ENCODE data around the gene SLC9B1. TPM values are rescaled to one million over a fixed set of nuclear protein-coding genes. Genes with fewer than 3 reads are reported as not detected.
"Not testable (repeated sequence)": the region's sequence is repeated elsewhere in the genome, so short reads cannot be mapped to it uniquely, and the experiment has no call there.

The SLC9B1 gene
- total and polyA plus RNA-seq, 2 of the 8 experiments (the other 6 are each of a cell fraction or from before 2014, with no cell fraction given), result 0.08 to 0.19 TPM

- H3K4me1 ChIP-seq (replicated peaks in 1 of 4; ENCODE audit: control insufficient read depth in 3 of 4, insufficient read depth in 4 of 4, low read length in 3 of 4); H2BK20ac ChIP-seq (ENCODE audit: low read length); H3K14ac ChIP-seq (ENCODE audit: insufficient read length); H3K18ac ChIP-seq (ENCODE audit: extremely low read depth, low read length); H3K27me3 ChIP-seq (replicated peaks in 1 of 4; ENCODE audit: control insufficient read depth in 3 of 4, extremely low read depth in 1 of 4, insufficient read depth in 3 of 4, low read length in 3 of 4); FAIRE-seq; H3K4ac ChIP-seq (replicated peaks; ENCODE audit: insufficient read length, low read depth, low read length); H3K9ac ChIP-seq (replicated peaks in 1 of 4; ENCODE audit: extremely low read depth in 1 of 4, low read depth in 3 of 4, low read length in 3 of 4); H3K4me3 ChIP-seq (ENCODE audit: extremely low read depth in 1 of 4, insufficient read depth in 2 of 4, low read depth in 3 of 4, low read length in 4 of 4); DNase-seq (ENCODE audit: low read depth in 1 of 2, low spot score in 2 of 2); H2BK12ac ChIP-seq (ENCODE audit: low read depth, low read length); H3K23me2 ChIP-seq (ENCODE audit: low read depth, low read length); H2AK5ac ChIP-seq (ENCODE audit: low read depth, low read length); H3K36me3 ChIP-seq (ENCODE audit: control insufficient read depth in 2 of 4, insufficient read depth in 4 of 4, low read length in 3 of 4); H2BK15ac ChIP-seq (ENCODE audit: low read length); H3K23ac ChIP-seq (ENCODE audit: insufficient read length); H4K8ac ChIP-seq (ENCODE audit: extremely low read depth, insufficient read depth, low read length); H2BK5ac ChIP-seq (ENCODE audit: low read depth, low read length); H2AFZ ChIP-seq (ENCODE audit: low read length); H3K27ac ChIP-seq (ENCODE audit: low read depth, low read length); H4K91ac ChIP-seq (replicated peaks; ENCODE audit: insufficient read length, low read length); H3K79me1 ChIP-seq (ENCODE audit: low read depth, low read length); H3K9me3 ChIP-seq (ENCODE audit: insufficient read depth in 2 of 2, low read depth in 1 of 2, low read length in 1 of 2); H2BK120ac ChIP-seq (replicated peaks; ENCODE audit: low read depth, low read length); H3K56ac ChIP-seq (replicated peaks; ENCODE audit: insufficient read length, low read depth, low read length); H4K20me1 ChIP-seq (replicated peaks in 1 of 2; ENCODE audit: control insufficient read depth in 1 of 2, insufficient read depth in 2 of 2, low read length in 2 of 2); CTCF ChIA-PET (ENCODE audit: partially characterized antibody); H3K79me2 ChIP-seq (ENCODE audit: control insufficient read depth in 1 of 2, insufficient read depth in 2 of 2, low read length in 2 of 2); H4K5ac ChIP-seq (ENCODE audit: insufficient read length, low read depth, low read length): not testable (repeated sequence)
- POLR2A ChIA-PET (ENCODE audit: partially characterized antibody), result interaction anchor here (1.7 kb wide), 1 partner anchor 60 kb away, joined by 8 read pairs; no protein-coding TSS in a partner anchor
- H3K4me2 ChIP-seq (ENCODE audit: insufficient read depth in 1 of 2, low read depth in 2 of 2, low read length in 2 of 2), result peak overlapping the region in 1 of 2 experiments; percentile 21; a peak in 1 of 4 replicates
- WGBS, 2 experiments (ENCODE audit: extremely low coverage in 1 of 2, insufficient coverage in 1 of 2, insufficient read length in 1 of 2, insufficient replicate concordance in 2 of 2, low coverage in 1 of 2, low lambda C conversion rate in 2 of 2, missing lambda C conversion rate in 1 of 2), result 22% methylated on average over 2 of the region's 2 CpGs; no CpG with 5 or more reads in 1 of the 2 experiments
These were observed 130.9 kb downstream of the SLC9B1 start for GRCh38 chr4:102888570-102888969.

All from H1 (cell line).